Stimulated activated CD8-positive, alpha-beta memory T cell treated with anti-CD3 and anti-CD28 coated beads, Interleukin-12 subunit alpha, Interleukin-12 subunit beta, amount 100 ng/mL, for 4 hours (primary cell): ENCODE results near the gene ELP4.

Source experiments
- DNase-seq: peaks from one replicate; pipeline ENCODE4 v3.0.0-alpha.2; 2020; ENCODE audit warnings: low read depth

ELP4 gene

GRCh38 chr11:31800398-31801265 is 291.1 kb downstream of the ELP4 start:
- no peak for DNase-seq

GRCh38 chr11:31801298-31801702 is 291.7 kb downstream of the ELP4 start:
- no peak for DNase-seq

- no peak for DNase-seq
Observed at GRCh38 chr11:31802000-31802551, 292.5 kb downstream of the ELP4 start.

GRCh38 chr11:31802609-31802989 is 293.0 kb downstream of the ELP4 start:
- DNase-seq, result no peak

- DNase-seq, result no peak
Observed at GRCh38 chr11:31802990-31803812, 293.6 kb downstream of the ELP4 start.

GRCh38 chr11:31803813-31804311 is 294.3 kb downstream of the ELP4 start:
- no peak for DNase-seq

GRCh38 chr11:31804312-31805036 is 294.9 kb downstream of the ELP4 start:
- no peak for DNase-seq

- no peak for DNase-seq
Observed at GRCh38 chr11:31805037-31805628, 295.6 kb downstream of the ELP4 start.

- DNase-seq, result no peak
Observed at GRCh38 chr11:31805629-31806185, 296.1 kb downstream of the ELP4 start.

GRCh38 chr11:31806186-31806927 is 296.8 kb downstream of the ELP4 start:
- no peak for DNase-seq

- DNase-seq, result no peak
Observed at GRCh38 chr11:31806928-31807798, 297.6 kb downstream of the ELP4 start.

GRCh38 chr11:31807799-31808667 is 298.5 kb downstream of the ELP4 start:
- no peak for DNase-seq

GRCh38 chr11:31808721-31809540 is 299.4 kb downstream of the ELP4 start:
- DNase-seq, result no peak

- DNase-seq, result no peak
Observed at GRCh38 chr11:31809541-31809856, 299.9 kb downstream of the ELP4 start.

GRCh38 chr11:31809857-31810778 is 300.6 kb downstream of the ELP4 start:
- DNase-seq, result no peak

GRCh38 chr11:31810779-31811647 is 301.4 kb downstream of the ELP4 start, which contains the start of gene PAX6:
Gene PAX6 (minus strand): TSS chr11:31811322. CDS start chr11:31806411, 4,911 bp downstream.
- no peak for DNase-seq
